NB4 (cell line): Measurements from ENCODE around the gene PLCB4.

ENCODE experiments used
- CTCF ChIP-seq: IDR thresholded peaks from one replicate; pipeline ENCODE4 v1.5.1; 2012; ENCODE audit warnings: low read depth, low read length
- MAX ChIP-seq: IDR thresholded peaks from 2 replicates; pipeline ENCODE4 v1.6.1; 2011; ENCODE audit warnings: low read depth, low read length
- POLR2A ChIP-seq: IDR thresholded peaks from 2 replicates; pipeline ENCODE4 v1.6.1; 2011; ENCODE audit warnings: mild to moderate bottlenecking; ENCODE audit not compliant: insufficient read length; ENCODE audit errors: extremely low read depth

- TF ChIP-seq CTCF (no peak), MAX (no peak), POLR2A (no peak)
These were observed 141.5 kb downstream of the PLCB4 start for GRCh38 chr20:9210356-9210755.
